ENCODE results near the gene STRADA.

- TF ChIP-seq, protein P1, sequence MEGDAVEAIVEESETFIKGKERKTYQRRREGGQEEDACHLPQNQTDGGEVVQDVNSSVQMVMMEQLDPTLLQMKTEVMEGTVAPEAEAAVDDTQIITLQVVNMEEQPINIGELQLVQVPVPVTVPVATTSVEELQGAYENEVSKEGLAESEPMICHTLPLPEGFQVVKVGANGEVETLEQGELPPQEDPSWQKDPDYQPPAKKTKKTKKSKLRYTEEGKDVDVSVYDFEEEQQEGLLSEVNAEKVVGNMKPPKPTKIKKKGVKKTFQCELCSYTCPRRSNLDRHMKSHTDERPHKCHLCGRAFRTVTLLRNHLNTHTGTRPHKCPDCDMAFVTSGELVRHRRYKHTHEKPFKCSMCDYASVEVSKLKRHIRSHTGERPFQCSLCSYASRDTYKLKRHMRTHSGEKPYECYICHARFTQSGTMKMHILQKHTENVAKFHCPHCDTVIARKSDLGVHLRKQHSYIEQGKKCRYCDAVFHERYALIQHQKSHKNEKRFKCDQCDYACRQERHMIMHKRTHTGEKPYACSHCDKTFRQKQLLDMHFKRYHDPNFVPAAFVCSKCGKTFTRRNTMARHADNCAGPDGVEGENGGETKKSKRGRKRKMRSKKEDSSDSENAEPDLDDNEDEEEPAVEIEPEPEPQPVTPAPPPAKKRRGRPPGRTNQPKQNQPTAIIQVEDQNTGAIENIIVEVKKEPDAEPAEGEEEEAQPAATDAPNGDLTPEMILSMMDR (IDR thresholded peaks at IDR 0.05) = no peak
- TF ChIP-seq ZFX (IDR thresholded peaks at IDR 0.05; ENCODE audit: borderline replicate concordance) = no peak
These were observed 44.5 kb upstream of the STRADA start for GRCh38 chr17:63786117-63786516.
